Stomach (tissue), 4 donors: ENCODE results near the gene DDC.

ENCODE experiments used
- EP300 ChIP-seq: sonication (generic); formaldehyde crosslinking; IDR thresholded peaks from one replicate; pipeline ENCODE4 v1.6.1; 2017; ENCODE audit warnings: antibody characterized with exemption
- TF ChIP-seq, protein P1 (sequence below), 7 experiments: fragments of 450-650 bp in 4 of 7; fragments of 200-600 bp in 3 of 7; sonication (generic) in 3 of 7; IDR thresholded peaks; one replicate each; pipeline ENCODE4 v1.5.1; 2016 to 2019; ENCODE audit warnings: antibody characterized with exemption in 7 of 7, control low read depth in 2 of 7, mild to moderate bottlenecking in 1 of 7

DNA sequence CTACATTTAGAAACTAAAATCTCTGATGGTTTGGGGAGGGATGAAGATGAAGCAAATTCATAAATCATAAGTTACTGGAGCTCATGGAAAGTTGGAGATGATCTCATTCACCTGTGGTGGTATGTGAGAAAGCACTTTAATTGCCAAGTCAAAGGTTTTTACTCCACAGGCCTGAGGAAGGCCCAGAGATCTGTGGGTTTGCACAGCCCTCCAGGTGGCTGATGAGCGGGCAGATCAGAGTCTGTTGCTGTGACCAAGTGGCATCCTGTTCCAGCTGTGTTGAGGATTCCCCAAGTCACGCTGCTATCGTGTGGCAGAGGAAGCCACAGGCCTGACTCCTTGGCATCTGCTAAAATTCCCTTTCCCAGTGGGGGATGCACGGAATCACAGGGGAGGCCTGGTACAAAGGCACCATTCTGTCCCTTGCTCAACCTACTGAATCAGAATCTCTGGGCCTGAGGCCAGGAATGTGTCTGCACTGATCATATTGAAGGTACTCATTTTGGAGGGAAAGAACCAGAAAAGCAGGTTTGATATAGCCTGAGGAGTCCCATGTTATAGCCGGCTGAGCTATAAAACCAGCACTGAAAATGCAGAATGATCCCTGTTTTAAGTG, 19.7 kb upstream of the DDC start:
- TF ChIP-seq, protein P1, sequence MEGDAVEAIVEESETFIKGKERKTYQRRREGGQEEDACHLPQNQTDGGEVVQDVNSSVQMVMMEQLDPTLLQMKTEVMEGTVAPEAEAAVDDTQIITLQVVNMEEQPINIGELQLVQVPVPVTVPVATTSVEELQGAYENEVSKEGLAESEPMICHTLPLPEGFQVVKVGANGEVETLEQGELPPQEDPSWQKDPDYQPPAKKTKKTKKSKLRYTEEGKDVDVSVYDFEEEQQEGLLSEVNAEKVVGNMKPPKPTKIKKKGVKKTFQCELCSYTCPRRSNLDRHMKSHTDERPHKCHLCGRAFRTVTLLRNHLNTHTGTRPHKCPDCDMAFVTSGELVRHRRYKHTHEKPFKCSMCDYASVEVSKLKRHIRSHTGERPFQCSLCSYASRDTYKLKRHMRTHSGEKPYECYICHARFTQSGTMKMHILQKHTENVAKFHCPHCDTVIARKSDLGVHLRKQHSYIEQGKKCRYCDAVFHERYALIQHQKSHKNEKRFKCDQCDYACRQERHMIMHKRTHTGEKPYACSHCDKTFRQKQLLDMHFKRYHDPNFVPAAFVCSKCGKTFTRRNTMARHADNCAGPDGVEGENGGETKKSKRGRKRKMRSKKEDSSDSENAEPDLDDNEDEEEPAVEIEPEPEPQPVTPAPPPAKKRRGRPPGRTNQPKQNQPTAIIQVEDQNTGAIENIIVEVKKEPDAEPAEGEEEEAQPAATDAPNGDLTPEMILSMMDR (IDR thresholded peaks at IDR 0.05), result no peak
- no peak for TF ChIP-seq EP300
